ENCODE results near the gene WFDC1.

- TF ChIP-seq CTCF (conservative IDR thresholded peaks at IDR 0.05 in 1 of 2, IDR thresholded peaks at IDR 0.05 in 1 of 2; ENCODE audit: low read depth in 1 of 2, low read length in 2 of 2) (no peak), EZH2 (IDR thresholded peaks at IDR 0.05; ENCODE audit: low read length, missing control alignments) (no peak)
Observed at GRCh38 chr16:84319146-84319760, 24.6 kb downstream of the WFDC1 start.
